Lower leg skin (tissue), 4 donors: ENCODE results near the gene C17orf50. TPM values are rescaled to one million over a fixed set of nuclear protein-coding genes. Genes with fewer than 3 reads are reported as not detected.
A peak's percentile ranks its signal among the peaks of the same experiment; 100 is the strongest.

Source experiments
- DNase-seq, 2 donors: peaks; one replicate each; pipeline ENCODE4 v3.0.0-alpha.2; 2019; ENCODE audit warnings: low spot score in 2 of 2
- H3K4me3 ChIP-seq: fragments of 200-600 bp; sonication (generic); 2 replicates; pipeline ENCODE4 v1.5.1; 2017; ENCODE audit warnings: mild to moderate bottlenecking, low read depth; ENCODE audit not compliant: poor library complexity, severe bottlenecking
- POLR2A ChIP-seq, 2 donors: fragments of 450-650 bp; IDR thresholded peaks; one replicate each; pipeline ENCODE4 v1.6.1; 2016 to 2017; ENCODE audit warnings: antibody characterized with exemption in 2 of 2, mild to moderate bottlenecking in 1 of 2, moderate library complexity in 1 of 2
- WGBS, 2 donors: methylation state at CpG; one replicate each; pipeline ENCODE4 v1.1.5; 2018; 5-methylcytosine and 5-hydroxymethylcytosine counted together
- intact Hi-C: fragments of 100-400 bp; cut with DNase I; formaldehyde crosslinking; loops from one replicate; pipeline ENCODE4 v1.15.0; 2023; ENCODE audit warnings: low total_unique reads
- total RNA-seq, 4 donors: library from RNA; depleted of rRNA; stranded (reverse); fragments of >200 nt; gene quantifications; one replicate each; pipeline ENCODE4 v1.1.0, GENCODE V29; 2016
- TF ChIP-seq, protein P1 (sequence below), 3 donors: fragments of 450-650 bp; IDR thresholded peaks; one replicate each; pipeline ENCODE4 v1.5.1; 2016; ENCODE audit warnings: antibody characterized with exemption in 3 of 3, mild to moderate bottlenecking in 3 of 3, moderate library complexity in 2 of 3

Gene C17orf50
- total RNA-seq, 4 donors from 2014 or later = not detected

DNA sequence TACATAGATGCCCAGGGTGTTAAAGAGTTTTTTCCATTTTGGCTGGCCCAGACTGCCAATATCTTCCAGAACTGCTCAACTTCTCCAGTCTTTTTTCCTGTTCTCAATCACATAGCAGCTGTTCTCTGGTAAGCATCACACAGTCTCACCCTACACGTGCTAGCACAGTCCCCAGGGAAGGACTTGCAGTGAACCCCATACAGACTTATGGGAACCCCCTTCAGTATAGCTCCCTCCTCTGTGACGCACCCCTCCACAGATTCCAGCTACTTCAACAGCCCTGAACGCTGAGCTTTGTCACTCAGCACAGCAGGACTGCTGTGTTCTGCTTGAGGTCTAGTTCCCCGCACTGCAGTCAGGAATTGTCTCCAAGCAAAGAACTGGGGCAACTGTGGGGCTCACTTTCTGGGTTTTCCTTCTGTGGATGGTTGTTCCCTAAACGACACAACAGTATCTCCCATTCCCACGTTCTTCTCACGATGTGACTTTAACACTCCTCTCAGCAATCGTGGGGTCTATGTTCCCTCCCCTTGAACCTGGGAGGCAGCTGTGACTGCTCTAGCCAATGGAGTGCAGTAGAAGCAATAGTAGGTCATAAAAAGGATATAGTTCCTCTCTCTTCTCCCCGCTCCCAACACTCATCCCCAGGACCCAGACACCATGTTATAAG is 31.1 kb downstream of the C17orf50 start:
- peak in 1 of 2 donors; percentile 52 for DNase-seq

DNA sequence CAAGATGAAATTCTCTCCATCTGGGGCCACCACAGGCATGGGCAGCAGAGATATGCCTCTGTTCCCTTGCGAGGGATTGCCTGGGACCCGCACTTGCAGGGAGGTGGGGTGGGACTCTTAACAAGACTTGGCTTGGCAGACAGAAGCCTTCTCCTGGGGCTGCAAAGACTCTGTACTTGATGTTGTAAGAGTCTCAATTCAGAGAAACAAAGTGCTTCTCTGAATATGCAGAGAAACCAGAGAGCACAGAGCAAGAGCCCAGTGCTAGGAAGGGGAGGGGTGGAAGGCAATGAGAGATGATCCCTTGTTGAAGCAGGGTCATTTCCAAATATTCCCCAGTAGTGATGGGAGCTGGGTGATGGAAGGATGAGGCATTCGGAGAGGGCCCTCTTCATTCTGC is 32.6 kb downstream of the C17orf50 start:
- intact Hi-C loops = no loop called here
- 47 to 53% methylated on average over 3 of the region's 3 CpGs for WGBS, 2 donors
- peak in 1 of 2 donors; percentile 68 for DNase-seq
- no peak overlapping the region for H3K4me3 ChIP-seq
- no peak for TF ChIP-seq POLR2A (IDR thresholded peaks at IDR 0.05)
- TF ChIP-seq, protein P1, sequence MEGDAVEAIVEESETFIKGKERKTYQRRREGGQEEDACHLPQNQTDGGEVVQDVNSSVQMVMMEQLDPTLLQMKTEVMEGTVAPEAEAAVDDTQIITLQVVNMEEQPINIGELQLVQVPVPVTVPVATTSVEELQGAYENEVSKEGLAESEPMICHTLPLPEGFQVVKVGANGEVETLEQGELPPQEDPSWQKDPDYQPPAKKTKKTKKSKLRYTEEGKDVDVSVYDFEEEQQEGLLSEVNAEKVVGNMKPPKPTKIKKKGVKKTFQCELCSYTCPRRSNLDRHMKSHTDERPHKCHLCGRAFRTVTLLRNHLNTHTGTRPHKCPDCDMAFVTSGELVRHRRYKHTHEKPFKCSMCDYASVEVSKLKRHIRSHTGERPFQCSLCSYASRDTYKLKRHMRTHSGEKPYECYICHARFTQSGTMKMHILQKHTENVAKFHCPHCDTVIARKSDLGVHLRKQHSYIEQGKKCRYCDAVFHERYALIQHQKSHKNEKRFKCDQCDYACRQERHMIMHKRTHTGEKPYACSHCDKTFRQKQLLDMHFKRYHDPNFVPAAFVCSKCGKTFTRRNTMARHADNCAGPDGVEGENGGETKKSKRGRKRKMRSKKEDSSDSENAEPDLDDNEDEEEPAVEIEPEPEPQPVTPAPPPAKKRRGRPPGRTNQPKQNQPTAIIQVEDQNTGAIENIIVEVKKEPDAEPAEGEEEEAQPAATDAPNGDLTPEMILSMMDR (IDR thresholded peaks at IDR 0.05) = no peak

More for the DNA sequence above, 31.1 kb downstream of the C17orf50 start:
- TF ChIP-seq, protein P1 (IDR thresholded peaks at IDR 0.05) = no peak
- no peak for TF ChIP-seq POLR2A (IDR thresholded peaks at IDR 0.05)
- H3K4me3 ChIP-seq = no peak overlapping the region
- intact Hi-C loops = no loop called here
- 45 to 48% methylated on average over 9 of the region's 9 CpGs for WGBS, 2 donors

DNA sequence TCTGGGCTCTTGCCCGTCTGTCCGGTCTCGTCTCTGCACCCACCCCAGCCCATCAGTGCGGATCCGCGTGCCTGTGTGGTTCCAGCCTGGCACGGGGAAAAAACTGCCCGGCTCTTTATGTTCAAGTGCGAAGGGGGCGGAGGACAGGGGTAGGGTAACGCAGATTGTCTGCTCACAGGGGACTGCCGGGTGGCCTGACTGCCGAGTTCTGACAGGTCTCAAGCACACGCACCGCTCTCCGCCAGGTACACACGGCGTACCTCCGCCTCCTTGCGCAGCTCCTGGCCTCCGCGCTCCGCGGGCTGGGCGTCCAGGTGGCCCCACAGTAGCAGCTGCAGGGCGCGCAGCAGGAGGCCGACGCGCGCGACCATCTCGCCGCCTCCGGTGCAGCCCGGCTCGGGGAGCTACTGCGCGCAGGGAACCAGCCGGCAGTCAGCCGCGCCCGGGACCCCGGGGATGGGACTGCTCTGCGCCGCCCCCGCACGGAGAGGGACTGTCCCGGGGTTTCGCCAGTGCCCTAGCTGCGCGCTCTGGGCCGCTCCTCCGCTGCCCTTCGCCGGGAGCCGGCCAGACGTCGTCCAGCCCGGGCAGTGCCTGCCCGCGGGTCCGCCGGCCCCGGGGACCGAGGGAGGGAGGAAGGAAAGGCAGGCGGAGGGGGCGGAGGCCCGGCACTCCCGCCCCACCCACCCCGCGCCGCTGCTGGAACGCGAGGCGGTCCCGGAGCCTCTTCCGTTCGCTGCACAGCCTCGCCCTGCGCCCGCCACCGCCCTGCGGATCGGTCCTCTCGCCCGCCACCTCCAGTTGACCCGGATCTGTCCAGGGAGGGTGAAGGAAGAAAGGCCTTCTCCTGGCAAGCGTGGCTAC is 34.6 kb downstream of the C17orf50 start, which contains the start of gene MMP28:
TSS of gene MMP28 (minus strand) at position 635 of the 864 bp plus-strand sequence. CDS start at position 371, 264 bp downstream.
- H3K4me3 ChIP-seq = peak within 1 kb of the TSS; percentile 44
- intact Hi-C loops = no loop called here
- WGBS, 2 donors = 1% methylated on average over 36 to 42 of the region's 89 CpGs
- DNase-seq = peak in 1 of 2 donors; percentile 88
- no peak for TF ChIP-seq POLR2A (IDR thresholded peaks at IDR 0.05)
- TF ChIP-seq, protein P1 (IDR thresholded peaks at IDR 0.05) = no peak

DNA sequence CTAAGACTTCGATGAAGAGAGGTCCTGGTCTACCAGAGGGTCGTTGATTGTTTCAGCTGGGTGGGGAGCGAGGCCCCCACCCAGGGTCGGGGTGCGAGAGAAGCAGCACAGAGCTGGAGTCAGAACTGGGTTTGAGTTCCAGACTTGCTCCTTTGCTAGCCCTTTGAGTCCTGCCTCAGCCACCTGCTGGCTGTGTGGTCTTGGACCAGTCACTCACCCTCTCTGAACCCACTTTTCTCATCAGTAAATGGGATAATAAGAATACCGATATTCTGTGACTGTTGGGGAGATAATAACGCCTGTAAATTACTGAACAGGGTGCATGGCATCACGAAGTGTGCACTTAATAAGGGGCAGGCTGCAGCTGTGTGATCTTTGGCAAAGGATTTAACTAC is 35.2 kb downstream of the C17orf50 start:
- WGBS, 2 donors = 26 to 34% methylated on average over 8 of the region's 8 CpGs
- intact Hi-C loops = no loop called here
- no peak for TF ChIP-seq POLR2A (IDR thresholded peaks at IDR 0.05)
- TF ChIP-seq, protein P1 (IDR thresholded peaks at IDR 0.05) = no peak
- DNase-seq = no peak
- H3K4me3 ChIP-seq = no peak overlapping the region

DNA sequence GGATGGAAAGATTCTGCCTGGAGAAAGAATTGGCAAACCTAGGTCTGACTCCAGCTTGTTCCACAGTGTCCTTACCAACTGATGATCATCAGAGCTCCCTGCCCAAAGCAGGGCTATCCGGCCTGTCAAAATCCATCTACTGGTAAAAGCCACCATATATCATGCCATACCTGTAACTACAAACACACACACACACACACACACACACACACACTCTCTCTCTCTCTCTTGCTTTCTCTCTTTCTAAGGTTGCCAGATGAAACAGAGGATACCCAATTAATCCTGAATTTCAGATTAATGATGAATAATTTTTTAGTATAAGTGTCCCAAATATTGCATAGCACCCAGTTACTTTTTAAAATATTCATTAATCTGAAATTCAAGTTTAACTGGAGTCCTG is 36.3 kb downstream of the C17orf50 start:
- H3K4me3 ChIP-seq = no peak overlapping the region
- intact Hi-C loops = no loop called here
- WGBS, 2 donors = 86 to 95% methylated on average over 1 of the region's 1 CpG
- no peak for DNase-seq
- no peak for TF ChIP-seq POLR2A (IDR thresholded peaks at IDR 0.05)
- TF ChIP-seq, protein P1 (IDR thresholded peaks at IDR 0.05) = no peak
